Stimulated activated naive CD4-positive, alpha-beta T cell treated with Interleukin-2 at 50 U/mL for 16 hours (primary cell): ENCODE data around the gene SLC12A7.
"Not testable (repeated sequence)": the region's sequence is repeated elsewhere in the genome, so short reads cannot be mapped to it uniquely, and the experiment has no call there.

Experiments
- DNase-seq: peaks from one replicate; lab custom pipeline; 2025; lab: John Stamatoyannopoulos, UW

Gene SLC12A7

GRCh38 chr5:1109542-1110306 lies 2.1 kb downstream of the SLC12A7 start:
- DNase-seq = no peak

DNA sequence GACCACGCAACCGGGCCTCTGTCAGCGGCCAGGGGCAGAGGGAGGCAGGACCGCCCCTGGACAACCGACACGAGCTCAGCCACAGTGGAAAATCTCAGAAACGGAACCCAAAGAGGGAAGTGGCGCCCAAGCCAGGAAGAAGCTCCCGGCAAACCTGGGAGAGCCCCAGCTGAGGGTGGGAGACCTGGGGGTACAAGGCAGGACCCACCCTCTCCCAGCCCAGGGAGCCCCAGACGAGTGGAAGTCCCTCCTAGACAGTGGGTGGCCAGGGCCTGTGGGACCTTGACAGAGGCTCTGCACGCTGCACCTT lies 3.0 kb downstream of the SLC12A7 start:
- no peak for DNase-seq

DNA sequence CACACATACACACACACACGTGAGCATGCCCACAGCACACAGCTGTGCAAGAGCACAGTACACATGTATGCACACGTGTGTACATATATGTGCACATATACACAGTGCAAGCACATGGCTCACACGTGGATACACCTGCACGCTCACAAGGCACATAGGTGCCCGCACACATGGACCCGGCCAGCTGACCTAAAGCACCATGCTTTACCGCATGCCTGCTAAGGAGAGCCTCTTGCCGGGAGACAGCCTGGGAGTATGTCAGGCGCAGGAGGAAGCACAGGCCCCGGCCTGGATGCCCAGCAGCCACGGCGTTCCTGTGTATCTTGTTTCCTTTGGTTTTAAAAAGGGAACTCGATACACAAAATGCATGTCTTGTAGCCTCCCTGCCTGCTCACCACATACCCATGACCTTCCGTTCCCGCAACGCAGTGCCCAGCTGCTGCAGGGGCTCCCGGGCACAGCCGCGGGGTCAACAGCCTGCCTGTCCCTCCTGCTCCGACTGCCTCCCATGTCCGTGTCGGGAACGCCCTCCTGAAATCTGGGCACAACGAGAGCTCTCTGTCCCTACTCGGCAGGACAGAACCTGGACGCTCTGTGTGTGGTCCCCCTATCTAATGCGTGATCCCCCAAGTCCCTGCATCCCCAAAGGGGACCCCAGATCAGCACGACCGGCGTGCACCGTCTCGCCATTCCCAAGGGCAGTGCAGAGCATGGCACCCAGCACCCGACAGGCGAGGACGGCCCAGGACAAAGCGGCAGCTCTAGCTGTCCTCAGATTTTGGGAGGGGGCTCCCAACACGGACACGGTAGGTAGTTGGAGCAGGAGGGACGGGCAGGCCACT lies 3.6 kb downstream of the SLC12A7 start:
- no peak for DNase-seq

GRCh38 chr5:1107167-1108022 lies 4.5 kb downstream of the SLC12A7 start:
- DNase-seq = no peak

DNA sequence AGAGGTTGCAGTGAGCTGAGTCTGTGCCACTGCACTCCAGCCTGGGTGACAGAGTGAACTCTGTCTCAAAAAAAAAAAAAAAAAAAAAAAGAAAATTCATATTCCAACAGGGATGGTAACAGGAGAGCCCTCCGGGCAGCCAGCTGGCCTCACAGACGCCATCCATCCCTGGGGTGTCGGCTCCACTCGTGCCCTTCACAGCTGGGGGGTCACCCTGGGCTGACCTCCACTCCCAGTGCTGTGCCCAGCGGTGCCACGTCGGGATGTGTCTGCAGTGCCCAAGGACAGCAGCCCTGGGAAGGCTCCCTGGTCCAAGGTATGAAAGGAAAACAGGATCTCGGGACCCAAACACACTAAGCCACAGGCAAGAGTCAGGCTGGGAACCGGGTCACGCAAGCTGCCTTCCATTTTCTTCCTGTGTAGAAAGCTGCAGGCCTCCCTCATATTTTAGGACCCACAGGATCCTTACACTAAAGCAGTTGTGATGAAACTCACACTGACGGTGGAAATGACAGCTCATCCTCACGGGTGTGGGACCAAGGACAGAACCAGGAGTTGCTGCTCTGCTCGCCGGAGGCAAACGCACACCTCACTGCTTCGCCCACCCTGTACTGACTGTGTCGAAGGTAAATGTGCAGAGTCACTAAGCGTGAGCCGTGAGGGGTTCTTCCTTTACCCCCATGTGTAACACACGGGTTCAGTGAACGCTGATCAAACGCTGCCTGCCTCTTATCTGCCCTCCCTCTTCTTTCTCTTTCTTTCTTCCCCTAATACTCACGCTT lies 5.3 kb downstream of the SLC12A7 start:
- DNase-seq = no peak

- peak; percentile 12 for DNase-seq
Observed at GRCh38 chr5:1105350-1106265, 6.3 kb downstream of the SLC12A7 start.

DNA sequence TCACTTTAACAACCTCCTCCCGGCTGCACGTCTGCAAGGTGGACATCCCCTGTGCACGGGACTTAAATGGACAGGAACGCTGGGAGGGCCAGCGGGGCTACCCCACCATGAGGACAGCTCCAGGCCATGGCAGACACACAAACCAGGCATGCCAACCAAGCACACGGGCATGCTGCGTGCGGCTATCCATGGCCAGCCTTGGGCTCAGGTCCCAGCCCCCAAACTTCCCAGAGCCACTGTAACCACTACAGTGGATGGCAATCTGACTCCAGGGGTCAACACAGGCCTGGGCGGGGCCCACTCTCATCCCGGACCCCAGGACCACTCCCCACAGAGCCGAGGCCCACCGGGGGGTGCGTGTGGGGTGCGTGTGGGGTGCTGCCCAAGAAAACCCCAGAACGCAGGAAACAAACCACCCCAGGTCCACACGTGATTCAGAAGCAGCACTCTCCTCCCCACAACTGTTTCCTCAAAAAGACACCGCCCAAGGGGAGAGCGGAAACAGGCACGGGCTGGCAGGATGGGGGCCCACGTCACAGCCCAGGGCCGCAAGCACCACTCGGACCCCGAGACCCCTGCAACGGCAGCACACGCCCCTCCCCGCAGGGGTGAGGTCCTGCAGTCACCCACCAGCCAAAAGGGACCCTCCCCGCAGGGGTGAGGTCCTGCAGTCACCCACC lies 7.4 kb downstream of the SLC12A7 start:
- DNase-seq = no peak

- DNase-seq = no peak
Observed at GRCh38 chr5:1103505-1104326, 8.1 kb downstream of the SLC12A7 start.

DNA sequence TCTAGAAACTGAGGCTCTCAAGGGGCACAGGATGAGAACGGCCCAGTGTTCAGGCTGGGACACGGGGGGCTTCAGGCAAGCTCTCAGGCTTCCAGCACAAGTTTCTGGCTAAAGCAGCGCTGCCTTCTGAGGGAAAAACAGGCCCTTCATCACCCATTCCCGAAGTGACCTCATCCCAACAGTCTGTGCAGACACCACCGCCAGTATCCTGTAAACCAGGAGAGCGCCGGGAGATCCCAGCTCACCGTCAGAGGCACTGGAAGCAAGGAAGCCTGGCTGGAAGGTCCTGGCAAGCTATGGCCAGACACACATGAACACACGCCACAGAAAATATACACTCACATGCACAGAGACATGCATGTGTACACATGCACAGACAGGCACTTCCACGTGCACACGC lies 8.8 kb downstream of the SLC12A7 start:
- DNase-seq = no peak

DNA sequence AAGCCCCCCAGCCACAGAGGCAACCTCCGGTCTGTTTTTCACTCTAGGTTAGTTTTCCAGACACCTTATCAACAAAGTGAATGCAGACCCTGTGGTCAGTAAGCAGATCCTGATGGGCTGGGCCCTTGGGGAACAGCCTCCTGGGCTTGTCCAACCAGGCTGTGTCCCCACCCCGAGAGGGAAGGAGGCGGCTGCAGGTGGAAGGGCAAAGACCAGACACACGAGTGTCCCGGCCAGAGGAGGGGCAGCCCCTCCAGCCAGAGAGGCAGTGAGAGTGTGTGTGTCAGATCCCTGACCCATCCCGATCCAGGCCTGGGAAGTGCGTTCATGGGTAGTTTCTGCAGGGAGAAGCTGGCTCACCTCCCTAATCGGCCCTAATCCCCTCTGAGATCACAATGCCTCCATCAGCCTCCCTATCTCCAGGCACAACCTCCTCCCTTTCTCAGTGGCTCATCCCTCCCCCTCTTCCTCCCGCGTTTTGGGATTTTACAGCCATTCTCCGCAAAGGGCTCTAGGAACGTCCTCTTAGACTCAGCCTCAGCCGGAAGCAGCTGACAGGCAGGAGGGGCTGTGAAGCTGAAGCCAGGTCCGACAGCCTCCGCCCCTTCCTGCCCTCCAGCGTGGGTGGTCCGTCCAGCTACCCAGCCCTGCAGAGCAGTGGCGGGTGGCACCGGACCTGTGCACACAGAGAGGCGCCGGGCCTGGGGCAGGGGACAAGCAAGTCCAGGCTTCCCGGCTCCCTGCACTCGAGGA lies 9.7 kb downstream of the SLC12A7 start:
- DNase-seq = no peak

GRCh38 chr5:1100664-1101574 lies 10.9 kb downstream of the SLC12A7 start:
- no peak for DNase-seq

DNA sequence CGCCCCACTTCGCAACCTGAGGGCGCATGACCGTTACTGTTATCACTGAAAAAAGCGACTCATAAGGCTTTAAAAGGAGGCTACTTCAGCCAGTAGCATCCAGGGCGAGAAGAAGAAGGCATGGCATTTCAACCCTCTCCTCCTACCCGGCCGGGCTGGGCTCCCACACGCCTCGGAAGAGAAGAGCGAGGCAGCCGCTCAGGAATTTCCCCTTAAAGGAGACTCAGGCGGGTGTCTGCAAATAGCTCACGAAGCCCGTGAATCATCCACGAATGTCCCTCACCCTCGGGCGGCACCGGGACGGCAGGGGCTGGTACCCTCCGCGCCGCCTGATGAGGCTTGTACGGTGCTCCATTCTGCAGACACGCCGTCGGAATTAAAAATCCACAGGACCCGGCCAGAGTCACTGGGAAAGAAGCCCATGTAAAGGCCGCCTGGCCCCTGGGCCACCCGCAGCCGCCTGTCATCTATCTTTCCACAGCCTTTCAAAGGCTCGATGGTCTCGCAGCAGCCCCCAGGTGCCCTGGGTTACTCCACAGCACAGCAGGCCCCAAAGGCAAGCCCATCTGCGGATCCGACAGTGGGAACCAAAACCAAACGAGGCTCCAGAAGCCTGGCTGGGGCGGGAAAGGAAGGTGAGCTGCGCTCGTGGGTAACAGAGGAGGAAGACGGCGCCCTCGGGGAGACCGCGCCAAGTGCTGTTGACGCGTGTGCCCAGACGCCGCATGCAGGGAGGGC lies 11.8 kb downstream of the SLC12A7 start:
- no peak for DNase-seq

DNA sequence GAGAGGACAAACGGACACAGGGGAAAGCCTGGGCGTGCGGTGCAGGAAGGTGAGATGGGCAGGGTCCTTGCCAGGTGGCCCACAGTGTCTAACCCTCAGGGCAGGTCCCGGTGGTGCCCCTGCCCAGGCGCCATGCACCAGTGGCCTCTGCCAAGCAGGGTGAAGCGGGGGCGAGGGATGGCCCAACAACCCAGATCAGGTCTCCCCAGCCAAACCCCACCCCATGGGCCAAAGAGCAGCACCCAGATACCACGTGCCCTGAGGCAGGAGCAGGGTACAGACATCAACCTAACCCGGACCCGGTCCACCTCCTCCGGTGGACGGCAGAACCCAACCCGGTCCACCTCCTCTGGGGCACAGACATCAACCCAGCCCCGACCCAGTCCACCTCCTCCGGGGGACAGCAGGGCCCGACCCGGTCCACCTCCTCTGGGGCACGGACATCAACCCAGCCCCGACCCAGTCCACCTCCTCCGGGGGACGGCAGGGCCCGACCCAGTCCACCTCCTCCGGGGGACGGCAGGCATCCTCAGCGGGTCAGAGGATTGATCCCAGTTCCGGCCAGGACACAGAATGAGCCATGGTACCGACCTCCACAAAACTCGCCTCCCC lies 12.8 kb downstream of the SLC12A7 start:
- DNase-seq = no peak

GRCh38 chr5:1097988-1098385 lies 13.9 kb downstream of the SLC12A7 start:
- not testable (repeated sequence) for DNase-seq

DNA sequence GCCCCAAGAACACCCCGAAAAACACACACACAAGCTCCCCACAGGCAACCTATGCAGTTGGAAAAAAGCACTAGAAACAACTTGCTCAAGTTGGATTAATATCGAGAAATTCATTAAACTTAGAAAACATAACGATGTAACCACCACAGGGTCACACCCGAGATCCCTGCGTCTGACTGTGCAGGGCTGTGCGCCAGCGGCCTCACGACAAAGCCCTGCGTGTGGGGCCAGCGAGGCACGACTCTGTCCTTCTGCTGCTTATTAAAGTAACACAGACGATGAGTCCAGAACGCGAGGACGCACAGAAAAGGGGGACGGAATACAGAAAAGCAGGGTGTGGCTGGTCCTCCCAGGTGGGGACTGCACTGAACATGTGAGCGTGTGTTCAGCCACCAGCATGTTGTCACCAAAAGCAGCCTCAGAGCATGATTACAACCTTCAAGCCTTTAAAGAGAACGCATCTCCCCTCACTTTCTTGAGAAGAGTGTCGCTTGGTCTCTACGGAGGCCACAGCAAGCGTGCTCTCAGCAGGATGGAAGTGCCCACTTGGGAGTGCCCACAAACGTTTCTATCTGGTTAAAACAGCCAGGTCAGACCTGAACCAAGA lies 14.4 kb downstream of the SLC12A7 start:
- no peak for DNase-seq

DNA sequence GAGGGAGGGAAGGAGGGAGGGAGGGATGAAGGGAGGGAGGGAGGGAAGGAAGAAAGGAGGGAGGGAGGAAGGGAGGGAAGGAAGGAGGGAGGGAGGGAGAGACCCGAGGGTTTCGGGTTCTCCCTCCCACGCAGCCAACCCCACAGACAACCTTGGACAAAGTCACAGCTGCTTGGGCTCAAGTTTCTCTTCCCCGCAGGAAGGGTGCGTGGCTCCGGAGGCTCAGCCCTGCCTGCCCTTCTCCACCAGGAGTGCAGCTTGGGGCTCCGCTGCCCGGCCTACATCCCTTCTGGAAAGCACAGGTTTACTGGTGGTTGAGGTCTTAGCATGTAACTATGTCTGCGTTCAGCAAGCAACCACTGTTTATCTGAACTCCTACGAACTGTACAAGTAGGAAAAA lies 15.0 kb downstream of the SLC12A7 start:
- no peak for DNase-seq
